H1 (cell line): ENCODE results near the gene ICA1. TPM values are rescaled to one million over a fixed set of nuclear protein-coding genes. Genes with fewer than 3 reads are reported as not detected.

Source experiments
- CTCF ChIA-PET: fragments of 300-600 bp; sonication (Branson Sonifier 250); formaldehyde crosslinking; loops from one replicate; lab custom pipeline; 2021; ENCODE audit not compliant: partially characterized antibody; lab: Charles Lee
- POLR2A ChIA-PET: fragments of 300-600 bp; sonication (Branson Sonifier 250); formaldehyde crosslinking; loops from one replicate; lab custom pipeline; 2021; ENCODE audit warnings: inconsistent platforms; ENCODE audit not compliant: partially characterized antibody; lab: Charles Lee
- DNase-seq, 2 experiments: peaks; one replicate each; pipeline versions ENCODE4 v3.0.0 to v3.0.0-alpha.2; 2010 to 2022; ENCODE audit warnings: low spot score in 2 of 2, low read depth in 1 of 2, mixed read lengths in 1 of 2
- FAIRE-seq: peaks from 2 replicates; lab custom pipeline; 2011; peaks lifted over from hg19 to GRCh38; lab: Jason Lieb, UNC
- H2AFZ ChIP-seq: 2 replicates; pipeline ENCODE4 v1.8.1; 2012; ENCODE audit warnings: low read length, inconsistent platforms
- H2AK5ac ChIP-seq: 2 replicates; pipeline ENCODE4 v1.6.1; 2013; ENCODE audit warnings: low read depth, low read length
- H2BK120ac ChIP-seq: replicated peaks from 2 replicates; pipeline ENCODE3; 2013; ENCODE audit warnings: low read depth, low read length, inconsistent platforms
- H2BK12ac ChIP-seq: 2 replicates; pipeline ENCODE4 v1.6.1; 2013; ENCODE audit warnings: low read depth, low read length
- H2BK15ac ChIP-seq: 2 replicates; pipeline ENCODE4 v1.6.1; 2013; ENCODE audit warnings: low read length
- H2BK20ac ChIP-seq: 2 replicates; pipeline ENCODE4 v1.6.1; 2013; ENCODE audit warnings: low read length
- H2BK5ac ChIP-seq: 2 replicates; pipeline ENCODE4 v1.6.1; 2013; ENCODE audit warnings: low read depth, low read length
- H3K14ac ChIP-seq: 2 replicates; pipeline ENCODE4 v1.6.1; 2013; ENCODE audit warnings: inconsistent platforms; ENCODE audit not compliant: insufficient read length
- H3K18ac ChIP-seq: 2 replicates; pipeline ENCODE4 v1.6.1; 2013; ENCODE audit warnings: low read length; ENCODE audit errors: extremely low read depth
- H3K23ac ChIP-seq: 2 replicates; pipeline ENCODE4 v1.6.1; 2013; ENCODE audit warnings: inconsistent platforms; ENCODE audit not compliant: insufficient read length
- H3K23me2 ChIP-seq: 2 replicates; pipeline ENCODE4 v1.6.1; 2013; ENCODE audit warnings: low read depth, low read length
- H3K27ac ChIP-seq: 2 replicates; pipeline ENCODE4 v1.6.1; 2011; ENCODE audit warnings: low read depth, low read length, inconsistent platforms
- H3K27me3 ChIP-seq, 4 experiments: replicated peaks in 1 of 4; 1 replicate in 1 of 4; 2 replicates in 3 of 4; pipeline versions ENCODE4 v1.6.1 to v1.8.1; 2011 to 2013; ENCODE audit warnings: low read length in 3 of 4, mild to moderate bottlenecking in 3 of 4, inconsistent platforms in 2 of 4, mixed read lengths in 2 of 4, moderate library complexity in 1 of 4; ENCODE audit not compliant: control insufficient read depth in 3 of 4, insufficient read depth in 3 of 4; ENCODE audit errors: extremely low read depth in 1 of 4
- H3K36me3 ChIP-seq, 4 experiments: 2 replicates each; pipeline versions ENCODE4 v1.6.1 to v1.8.1; 2011 to 2013; ENCODE audit warnings: mild to moderate bottlenecking in 4 of 4, low read length in 3 of 4, moderate library complexity in 2 of 4, control low read depth in 1 of 4, inconsistent platforms in 1 of 4; ENCODE audit not compliant: insufficient read depth in 4 of 4, control insufficient read depth in 2 of 4
- H3K4ac ChIP-seq: replicated peaks from 2 replicates; pipeline ENCODE3; 2013; ENCODE audit warnings: low read length, low read depth, mixed read lengths, inconsistent platforms; ENCODE audit not compliant: insufficient read length
- H3K4me1 ChIP-seq, 4 experiments: replicated peaks in 1 of 4; 1 replicate in 1 of 4; 2 replicates in 3 of 4; pipeline versions ENCODE4 v1.6.1 to v1.8.1; 2011 to 2013; ENCODE audit warnings: low read length in 3 of 4, inconsistent platforms in 2 of 4, mixed read lengths in 1 of 4; ENCODE audit not compliant: insufficient read depth in 4 of 4, control insufficient read depth in 3 of 4
- H3K4me2 ChIP-seq, 2 experiments: 2 replicates each; pipeline versions ENCODE4 v1.6.1 to v1.8.1; 2011 to 2013; ENCODE audit warnings: low read depth in 2 of 2, low read length in 2 of 2, control low read depth in 1 of 2, inconsistent platforms in 1 of 2, mild to moderate bottlenecking in 1 of 2; ENCODE audit not compliant: insufficient read depth in 1 of 2
- H3K4me3 ChIP-seq, 4 experiments: fragments of 200-600, 300-600 bp in 1 of 4; sonication (generic), shearing (Covaris generic), sonication (Bioruptor Twin) in 1 of 4; 2 replicates each; pipeline versions ENCODE4 v1.5.1 to v1.8.1; 2011 to 2016; ENCODE audit warnings: low read length in 4 of 4, low read depth in 3 of 4, control low read depth in 2 of 4, inconsistent platforms in 2 of 4, mild to moderate bottlenecking in 2 of 4, mixed read lengths in 1 of 4, moderate library complexity in 1 of 4; ENCODE audit not compliant: insufficient read depth in 2 of 4; ENCODE audit errors: extremely low read depth in 1 of 4
- H3K56ac ChIP-seq: replicated peaks from 2 replicates; pipeline ENCODE3; 2013; ENCODE audit warnings: low read depth, mild to moderate bottlenecking, mixed read lengths, low read length, inconsistent platforms; ENCODE audit not compliant: insufficient read length
- H3K79me1 ChIP-seq: 2 replicates; pipeline ENCODE4 v1.6.1; 2013; ENCODE audit warnings: low read depth, low read length, control low read depth
- H3K79me2 ChIP-seq, 2 experiments: 2 replicates each; pipeline versions ENCODE4 v1.6.1 to v1.8.1; 2012 to 2013; ENCODE audit warnings: low read length in 2 of 2, mild to moderate bottlenecking in 2 of 2, inconsistent platforms in 1 of 2; ENCODE audit not compliant: insufficient read depth in 2 of 2, control insufficient read depth in 1 of 2
- H3K9ac ChIP-seq, 4 experiments: replicated peaks in 1 of 4; 1 replicate in 1 of 4; 2 replicates in 3 of 4; pipeline versions ENCODE4 v1.6.1 to v1.8.1; 2011 to 2013; ENCODE audit warnings: low read depth in 3 of 4, low read length in 3 of 4, control low read depth in 2 of 4, mild to moderate bottlenecking in 2 of 4, moderate library complexity in 2 of 4, inconsistent platforms in 1 of 4; ENCODE audit errors: extremely low read depth in 1 of 4
- H3K9me3 ChIP-seq, 2 experiments: 2 replicates each; pipeline versions ENCODE4 v1.6.1 to v1.8.1; 2012 to 2013; ENCODE audit warnings: mild to moderate bottlenecking in 2 of 2, moderate library complexity in 2 of 2, control low read depth in 1 of 2, inconsistent platforms in 1 of 2, low read depth in 1 of 2, low read length in 1 of 2, mixed read lengths in 1 of 2; ENCODE audit not compliant: insufficient read depth in 2 of 2
- H4K20me1 ChIP-seq, 2 experiments: replicated peaks in 1 of 2; 2 replicates each; pipeline versions ENCODE3 to v1.8.1; 2011 to 2013; ENCODE audit warnings: inconsistent platforms in 2 of 2, low read length in 2 of 2, mild to moderate bottlenecking in 1 of 2; ENCODE audit not compliant: insufficient read depth in 2 of 2, control insufficient read depth in 1 of 2
- H4K5ac ChIP-seq: 2 replicates; pipeline ENCODE4 v1.6.1; 2013; ENCODE audit warnings: low read length, low read depth, mixed read lengths, inconsistent platforms; ENCODE audit not compliant: insufficient read length
- H4K8ac ChIP-seq: 2 replicates; pipeline ENCODE4 v1.8.0; 2013; ENCODE audit warnings: mild to moderate bottlenecking, moderate library complexity, low read length, inconsistent platforms; ENCODE audit not compliant: insufficient read depth; ENCODE audit errors: extremely low read depth
- H4K91ac ChIP-seq: replicated peaks from 2 replicates; pipeline ENCODE3; 2013; ENCODE audit warnings: low read length, mixed read lengths, inconsistent platforms; ENCODE audit not compliant: insufficient read length
- ASH2L ChIP-seq: fragments of 200-600, 300-600 bp; sonication (generic); IDR thresholded peaks from one replicate; pipeline ENCODE4 v1.7.1; 2017; ENCODE audit warnings: low read length
- CEBPB ChIP-seq: IDR thresholded peaks from 2 replicates; pipeline ENCODE4 v1.6.1; 2012; ENCODE audit warnings: low read depth, low read length
- EP300 ChIP-seq, 2 experiments: IDR thresholded peaks; 1 replicate in 1 of 2; 2 replicates in 1 of 2; pipeline ENCODE4 v1.6.1; 2011 to 2012; ENCODE audit warnings: low read depth in 2 of 2, low read length in 2 of 2, mild to moderate bottlenecking in 2 of 2, borderline replicate concordance in 1 of 2, inconsistent platforms in 1 of 2, moderate library complexity in 1 of 2
- GTF2F1 ChIP-seq: IDR thresholded peaks from 2 replicates; pipeline ENCODE4 v1.6.1; 2012; ENCODE audit warnings: low read depth, low read length, improper control_type of control experiment, borderline replicate concordance
- PHF8 ChIP-seq: fragments of 200-600 bp; sonication (generic); conservative IDR thresholded peaks from 2 replicates; pipeline ENCODE4 v1.7.1; 2012; ENCODE audit warnings: low read depth, mild to moderate bottlenecking, inconsistent platforms, low read length, moderate library complexity
- POLR2A ChIP-seq, 2 experiments: IDR thresholded peaks; 1 replicate in 1 of 2; 2 replicates in 1 of 2; pipeline ENCODE4 v1.6.1; 2011; ENCODE audit warnings: low read depth in 2 of 2, low read length in 2 of 2, mild to moderate bottlenecking in 2 of 2; ENCODE audit errors: control extremely low read depth in 1 of 2
- POU5F1 ChIP-seq: IDR thresholded peaks from 2 replicates; pipeline ENCODE4 v1.6.1; 2011; ENCODE audit warnings: low read depth, mild to moderate bottlenecking, low read length, moderate library complexity
- SUZ12 ChIP-seq: fragments of 200-600 bp; sonication (generic); IDR thresholded peaks from 2 replicates; pipeline ENCODE4 v1.6.1; 2012; ENCODE audit warnings: mild to moderate bottlenecking, inconsistent platforms, low read length, moderate library complexity, mixed read lengths
- TAF1 ChIP-seq: IDR thresholded peaks from 2 replicates; pipeline ENCODE4 v1.6.1; 2011; ENCODE audit warnings: mild to moderate bottlenecking, low read depth, low read length
- TAF7 ChIP-seq: optimal IDR thresholded peaks from 2 replicates; pipeline ENCODE3; 2011; ENCODE audit warnings: low read depth, mild to moderate bottlenecking, inconsistent platforms, low read length, moderate library complexity, borderline replicate concordance
- TBP ChIP-seq: IDR thresholded peaks from 2 replicates; pipeline ENCODE4 v1.6.1; 2011; ENCODE audit warnings: low read depth, low read length, improper control_type of control experiment
- TEAD4 ChIP-seq: IDR thresholded peaks from 2 replicates; pipeline ENCODE4 v1.6.1; 2012; ENCODE audit warnings: low read depth, low read length, inconsistent platforms, mixed read lengths
- WGBS, 2 experiments: shearing (Covaris generic) in 1 of 2; methylation state at CpG; one replicate each; pipeline versions ENCODE4 v1.1.6 to v1.1.7; 2013 to 2015; ENCODE audit warnings: low lambda C conversion rate in 2 of 2, mixed read lengths in 2 of 2, inconsistent platforms in 1 of 2, low coverage in 1 of 2, missing lambda C conversion rate in 1 of 2; ENCODE audit not compliant: insufficient replicate concordance in 2 of 2, insufficient coverage in 1 of 2, insufficient read length in 1 of 2; ENCODE audit errors: extremely low coverage in 1 of 2, missing lambda C conversion rate in 1 of 2; 5-methylcytosine and 5-hydroxymethylcytosine counted together
- polyA plus RNA-seq, 7 experiments: library from polyadenylated mRNA; depleted of rRNA in 3 of 7; stranded (reverse) in 5 of 7; unstranded in 2 of 7; fragments of >200 nt in 5 of 7; fragments of 200-250 nt in 2 of 7; gene quantifications; 1 replicate in 5 of 7; 2 replicates in 1 of 7; 4 replicates in 1 of 7; pipeline versions ENCODE4 v1.2.1 to v1.2.3, GENCODE V29; 2011 to 2013; ENCODE audit warnings: missing spikeins in 2 of 7, mixed read lengths in 2 of 7
- total RNA-seq: library from RNA; stranded (reverse); fragmentation: NEBNext Ultra II Directional; extraction: Animal tissue kit (Norgen Biotek cat#: 25700); gene quantifications from 2 replicates; pipeline ENCODE4 v1.2.1, GENCODE V29; 2021

The ICA1 gene
- total and polyA plus RNA-seq, 2 of the 8 experiments (the other 6 are each of a cell fraction or from before 2014, with no cell fraction given) = 14.9 to 37.1 TPM

DNA sequence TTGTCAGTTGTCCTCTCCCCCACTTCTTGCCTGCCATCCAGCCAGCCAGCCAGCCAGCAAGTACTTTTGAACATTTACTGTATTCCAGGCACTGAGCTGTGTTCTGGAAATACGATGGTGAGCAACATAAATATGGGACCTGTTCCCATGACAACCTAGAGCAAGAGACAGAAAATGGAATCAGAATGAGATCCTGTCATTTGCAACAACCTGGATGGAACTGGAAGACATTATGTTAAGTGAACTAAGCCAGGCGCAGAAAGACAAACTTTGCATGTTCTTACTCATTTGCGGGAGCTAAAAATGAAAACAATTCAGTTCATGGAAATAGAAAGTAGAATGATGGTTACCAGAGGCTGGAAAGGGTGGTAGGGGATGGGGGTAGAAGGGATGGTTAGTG, 140.7 kb downstream of the ICA1 start:
- Histone ChIP-seq H3K18ac (no peak overlapping the region), H3K4me1 (peaks cover 0 to 7% (median 2%) of the 10 kb centered on the region in 4 experiments; a peak in 4 of 7 replicates), H2BK12ac (no peak overlapping the region), H2BK120ac (no peak overlapping the region), H3K4me2 (no peak overlapping the region), H3K79me2 (no peaks in the 10 kb centered on the region), H3K4ac (no peak overlapping the region), H4K8ac (no peak overlapping the region), H2AFZ (no peak overlapping the region), H4K91ac (no peak overlapping the region), H3K23ac (no peak overlapping the region), H3K56ac (no peak overlapping the region), H3K27me3 (no peaks in the 10 kb centered on the region), H2BK15ac (no peak overlapping the region), H3K14ac (no peak overlapping the region), H4K5ac (no peak overlapping the region), H4K20me1 (no peaks in the 10 kb centered on the region), H2BK5ac (no peak overlapping the region), H3K79me1 (no peaks in the 10 kb centered on the region), H3K27ac (no peak overlapping the region), H3K23me2 (no peaks in the 10 kb centered on the region; the same call in 1 of the 2 replicates), H3K9ac (no peak overlapping the region), H3K36me3 (no peaks in the 10 kb centered on the region), H2BK20ac (no peak overlapping the region), H2AK5ac (no peak overlapping the region), H3K9me3 (no peaks in the 10 kb centered on the region), H3K4me3 (no peak overlapping the region)
- ChIA-PET CTCF (interaction anchor here (0.7 to 1.3 kb wide), 3 partner anchors 68 to 86 kb away, joined by 3 to 6 read pairs (median 3); no protein-coding TSS in a partner anchor), POLR2A (no interaction called here)
- TF ChIP-seq PHF8 (no peak), TAF1 (no peak), TEAD4 (no peak), GTF2F1 (no peak), TBP (no peak), SUZ12 (no peak), TAF7 (no peak), EP300 (IDR thresholded peaks at IDR 0.05; ENCODE audit: borderline replicate concordance in 1 of 2, low read depth in 2 of 2, low read length in 2 of 2) (no peak), POU5F1 (no peak), POLR2A (IDR thresholded peaks at IDR 0.05; ENCODE audit: control extremely low read depth in 1 of 2, low read depth in 2 of 2, low read length in 2 of 2) (no peak), CEBPB (no peak), ASH2L (no peak)
- WGBS, 2 experiments = 91% methylated on average over 3 of the region's 3 CpGs; no CpG with 5 or more reads in 1 of the 2 experiments
- FAIRE-seq (no peak), DNase-seq (no peak)
